ENCODE measurements around the gene RRP8.

DNA sequence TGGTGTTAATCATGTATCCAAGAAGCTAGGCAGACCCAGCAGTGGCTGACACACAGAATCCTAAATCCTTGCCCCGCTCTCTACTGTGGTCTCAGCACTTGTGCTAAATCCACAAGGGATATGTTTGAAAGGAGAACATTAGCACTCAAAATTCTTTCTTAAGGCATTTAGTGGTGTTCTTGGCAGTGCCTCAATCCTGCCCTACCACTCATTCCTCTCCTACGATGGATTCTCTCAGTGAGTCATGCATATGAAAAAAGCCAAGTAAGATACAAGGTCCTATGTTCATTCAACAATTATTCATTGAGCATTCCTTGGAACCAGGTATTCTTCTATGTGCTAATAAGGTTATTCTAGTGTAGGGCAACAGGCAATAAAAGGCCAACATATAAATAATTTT, 31.2 kb downstream of the RRP8 start:
- TF ChIP-seq, protein P1, sequence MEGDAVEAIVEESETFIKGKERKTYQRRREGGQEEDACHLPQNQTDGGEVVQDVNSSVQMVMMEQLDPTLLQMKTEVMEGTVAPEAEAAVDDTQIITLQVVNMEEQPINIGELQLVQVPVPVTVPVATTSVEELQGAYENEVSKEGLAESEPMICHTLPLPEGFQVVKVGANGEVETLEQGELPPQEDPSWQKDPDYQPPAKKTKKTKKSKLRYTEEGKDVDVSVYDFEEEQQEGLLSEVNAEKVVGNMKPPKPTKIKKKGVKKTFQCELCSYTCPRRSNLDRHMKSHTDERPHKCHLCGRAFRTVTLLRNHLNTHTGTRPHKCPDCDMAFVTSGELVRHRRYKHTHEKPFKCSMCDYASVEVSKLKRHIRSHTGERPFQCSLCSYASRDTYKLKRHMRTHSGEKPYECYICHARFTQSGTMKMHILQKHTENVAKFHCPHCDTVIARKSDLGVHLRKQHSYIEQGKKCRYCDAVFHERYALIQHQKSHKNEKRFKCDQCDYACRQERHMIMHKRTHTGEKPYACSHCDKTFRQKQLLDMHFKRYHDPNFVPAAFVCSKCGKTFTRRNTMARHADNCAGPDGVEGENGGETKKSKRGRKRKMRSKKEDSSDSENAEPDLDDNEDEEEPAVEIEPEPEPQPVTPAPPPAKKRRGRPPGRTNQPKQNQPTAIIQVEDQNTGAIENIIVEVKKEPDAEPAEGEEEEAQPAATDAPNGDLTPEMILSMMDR (IDR thresholded peaks at IDR 0.05 in 8 of 11, conservative IDR thresholded peaks at IDR 0.05 in 3 of 11) = no peak
- TF ChIP-seq POLR2A (IDR thresholded peaks at IDR 0.05) (no peak), POLR2AphosphoS5 (IDR thresholded peaks at IDR 0.05) (no peak)
